COLO829 (cell line): ENCODE measurements around the gene MGME1.

Experiments used
- DNase-seq: peaks from one replicate; pipeline ENCODE4 v3.0.0; 2012; ENCODE audit warnings: low spot score

MGME1 gene

DNA sequence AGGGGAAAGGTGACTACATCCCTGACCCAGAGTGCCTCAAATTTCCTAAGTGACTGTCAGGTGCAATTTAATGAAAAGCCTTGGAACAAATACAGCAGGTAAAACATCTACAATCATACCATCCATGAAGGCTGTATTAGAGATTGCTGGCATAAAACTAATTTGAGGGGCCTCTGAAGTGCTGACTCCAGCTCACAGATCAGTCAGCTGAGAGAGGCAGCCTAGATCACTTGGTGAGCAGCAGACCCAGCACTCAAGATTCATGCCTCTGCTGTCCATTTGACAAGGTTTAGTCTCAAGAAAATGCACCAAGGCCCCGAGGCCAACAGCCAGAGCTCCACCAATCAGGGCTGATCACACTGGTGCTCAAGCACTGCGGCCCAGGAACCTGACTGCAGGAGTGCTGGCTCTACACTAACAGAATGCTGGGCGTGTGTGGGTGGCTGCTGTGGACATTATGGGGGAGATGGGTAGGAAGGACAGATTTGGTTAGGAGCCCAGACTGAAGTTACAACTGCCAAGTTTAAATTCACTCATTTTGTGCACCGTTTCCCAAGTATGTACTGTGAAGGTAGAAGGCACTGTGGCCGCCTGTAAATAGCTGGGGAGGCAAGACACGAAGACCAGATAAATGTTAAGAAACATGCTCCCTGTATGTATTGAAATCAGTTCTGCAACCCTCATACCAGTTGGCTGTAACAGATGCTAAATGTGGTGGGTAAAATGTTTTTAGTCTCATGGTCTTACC lies 28.4 kb upstream of the MGME1 start:
- DNase-seq = no peak

DNA sequence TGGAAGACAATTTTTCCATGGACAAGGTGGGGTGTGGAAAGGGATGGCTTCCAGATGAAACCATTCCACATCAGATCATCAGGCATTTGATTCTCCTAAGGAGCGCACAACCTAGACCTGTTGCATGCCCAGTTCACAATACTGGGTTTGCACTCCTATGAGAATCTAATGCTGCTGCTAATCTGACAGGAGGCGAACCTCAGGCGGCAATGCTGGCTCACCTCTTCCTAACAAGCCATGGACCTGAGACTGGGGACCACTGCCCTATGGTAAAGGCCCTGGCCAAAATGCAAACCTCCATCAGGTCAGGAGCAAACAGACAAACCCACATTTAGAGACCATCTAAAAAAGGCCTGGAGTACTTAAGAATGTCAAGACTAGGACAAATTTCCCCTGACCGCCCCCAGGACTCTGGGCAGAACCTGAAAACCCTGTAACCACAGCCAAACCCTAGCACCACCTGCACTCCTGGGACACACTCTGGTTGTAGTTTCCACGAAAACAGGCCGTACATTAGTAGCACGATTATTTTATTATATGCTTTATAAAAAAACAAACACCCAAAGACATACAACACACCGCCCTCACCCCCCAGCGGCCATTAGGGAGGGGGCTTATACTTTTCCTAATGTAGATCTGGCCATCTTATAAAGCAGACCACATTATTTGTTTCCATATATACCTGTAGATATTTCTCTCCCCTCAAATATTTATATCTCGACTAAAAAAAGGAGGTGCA lies 27.6 kb upstream of the MGME1 start:
- no peak for DNase-seq

DNA sequence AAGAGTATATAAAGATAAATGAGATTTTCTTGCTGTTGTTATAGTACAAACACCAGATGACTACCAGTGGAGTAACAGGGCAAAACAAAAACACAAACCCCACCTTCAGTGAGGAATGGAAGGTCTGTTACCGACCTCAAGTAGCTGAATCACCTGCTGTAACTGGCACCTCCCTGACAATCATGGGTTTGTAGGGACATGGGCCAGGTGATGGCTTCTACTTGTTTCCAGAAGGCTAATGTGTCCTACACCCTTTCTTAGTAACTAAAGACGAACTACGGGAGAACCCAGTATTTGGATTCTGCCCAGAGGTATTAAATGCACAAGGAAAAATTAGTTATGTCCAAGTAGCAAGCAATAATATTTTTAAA lies 27.0 kb upstream of the MGME1 start:
- no peak for DNase-seq

DNA sequence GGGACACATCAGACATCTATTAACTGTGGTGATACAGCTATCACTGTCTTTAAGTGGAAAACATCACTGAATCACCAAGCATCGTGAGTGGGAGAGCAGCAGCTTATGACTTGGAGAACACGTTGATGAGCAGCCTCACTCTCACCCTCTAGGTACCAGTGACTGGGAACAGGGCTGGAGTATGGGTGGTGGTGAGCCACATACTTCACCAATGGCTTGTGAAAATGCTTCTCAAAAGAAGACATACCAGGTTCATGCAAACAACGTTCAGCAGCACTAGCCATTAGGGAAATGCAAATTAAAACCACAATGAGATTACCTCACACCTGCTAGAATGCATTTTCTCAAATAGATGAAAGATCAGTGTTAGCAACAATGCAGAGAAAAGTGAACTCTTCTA lies 25.5 kb upstream of the MGME1 start:
- DNase-seq = no peak

DNA sequence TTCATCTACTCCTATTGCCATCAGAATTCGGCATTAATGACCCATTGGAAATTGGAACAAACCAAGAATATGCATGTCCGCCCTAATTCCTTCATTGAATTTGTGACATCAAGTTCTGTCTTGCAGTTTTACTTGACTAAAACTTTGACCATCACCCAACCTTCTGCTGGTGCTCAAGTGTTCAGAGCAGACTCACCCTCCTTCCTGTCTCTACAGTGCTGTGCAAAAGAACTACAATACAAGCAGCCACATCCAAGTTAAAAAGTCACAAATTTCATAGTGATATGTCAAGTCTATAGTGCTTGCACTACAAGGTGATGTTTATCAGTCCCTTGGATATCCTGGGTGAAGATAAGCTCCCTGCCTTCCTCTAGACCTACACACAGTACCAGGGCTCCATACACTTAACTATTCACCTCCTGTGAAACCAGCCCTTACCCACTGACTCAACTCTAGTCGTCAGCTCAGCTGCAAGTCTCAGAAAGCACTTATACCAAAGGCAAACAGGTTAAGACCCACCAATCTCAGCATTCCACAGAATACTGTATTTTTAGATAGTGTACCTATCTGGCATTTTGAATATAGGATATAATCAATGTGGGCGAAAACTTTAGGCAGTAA lies 23.9 kb upstream of the MGME1 start:
- DNase-seq = no peak

DNA sequence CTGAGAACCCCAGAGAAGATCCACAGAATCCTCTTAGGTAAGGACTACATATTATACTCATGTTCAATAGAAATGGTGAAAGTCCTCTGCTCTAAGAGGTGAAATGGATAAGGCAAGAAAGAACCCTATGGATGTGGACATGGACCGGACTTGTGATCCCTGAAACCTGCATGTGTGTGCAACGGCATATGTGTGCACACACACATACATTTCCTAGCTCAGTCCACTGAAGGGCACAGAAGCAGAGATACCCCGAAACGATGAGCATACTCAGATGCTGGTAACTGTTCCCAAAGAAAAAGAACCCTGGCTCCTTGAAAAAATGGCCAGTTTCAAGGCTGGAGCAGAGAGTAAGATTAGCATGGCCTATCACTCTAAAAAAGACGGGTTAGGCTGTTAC lies 22.8 kb upstream of the MGME1 start:
- no peak for DNase-seq

DNA sequence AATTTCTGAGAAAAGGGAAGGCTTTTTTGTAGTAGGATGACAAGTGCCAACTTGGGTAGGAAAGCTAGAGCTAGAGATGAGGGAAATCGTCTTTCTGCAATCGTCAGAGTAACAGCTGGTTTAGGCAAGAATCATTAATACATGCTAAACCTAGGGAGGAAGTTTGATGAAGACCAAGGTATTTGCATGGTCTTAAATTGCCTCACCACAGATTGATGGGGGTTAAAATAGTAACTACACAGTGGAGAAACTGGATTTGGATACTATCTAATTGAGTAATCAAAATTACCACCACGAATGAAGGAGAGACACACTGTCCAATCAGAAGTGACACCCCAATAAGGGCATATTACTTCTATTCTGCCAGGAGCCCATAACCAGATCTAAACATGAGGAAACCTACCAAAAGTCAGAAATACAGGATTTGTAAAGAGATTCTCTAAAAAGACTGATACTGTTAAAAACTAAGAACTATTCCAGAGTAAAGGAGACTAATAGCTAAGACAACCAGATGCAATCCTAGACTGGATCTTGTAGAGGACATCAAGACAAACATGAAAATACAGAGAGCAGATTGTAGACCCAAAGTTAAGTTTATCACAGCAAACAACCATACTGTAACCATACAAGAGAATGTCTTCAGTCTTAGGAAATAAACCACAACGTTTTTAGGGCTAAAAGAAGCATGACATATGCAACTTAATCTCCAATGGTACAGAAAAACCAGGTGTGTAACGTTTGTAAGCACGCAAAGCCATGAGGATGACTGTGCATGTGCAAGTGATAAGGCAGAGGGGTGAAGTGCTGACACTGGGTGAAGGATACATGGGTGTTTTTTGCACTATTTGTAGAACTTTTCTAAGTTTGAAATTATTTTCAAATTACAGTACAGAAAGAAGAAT lies 22.0 kb upstream of the MGME1 start:
- no peak for DNase-seq

DNA sequence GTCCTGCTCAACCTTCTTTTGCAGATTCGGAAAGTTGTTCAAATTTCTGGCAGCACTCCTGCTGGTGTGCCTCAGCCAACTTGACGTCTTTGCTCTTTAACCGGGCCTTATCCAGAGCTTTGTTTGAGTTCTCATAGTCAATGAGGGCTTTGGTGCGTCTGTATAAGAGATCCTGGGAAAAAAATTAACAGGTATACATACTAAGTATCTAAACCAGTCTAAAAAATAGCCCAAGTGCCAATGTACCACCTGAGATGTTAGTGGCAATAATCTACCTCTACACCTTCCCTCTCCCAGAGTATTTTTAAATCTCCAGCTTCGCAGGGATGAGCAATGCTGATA lies 21.4 kb upstream of the MGME1 start:
- DNase-seq = no peak

DNA sequence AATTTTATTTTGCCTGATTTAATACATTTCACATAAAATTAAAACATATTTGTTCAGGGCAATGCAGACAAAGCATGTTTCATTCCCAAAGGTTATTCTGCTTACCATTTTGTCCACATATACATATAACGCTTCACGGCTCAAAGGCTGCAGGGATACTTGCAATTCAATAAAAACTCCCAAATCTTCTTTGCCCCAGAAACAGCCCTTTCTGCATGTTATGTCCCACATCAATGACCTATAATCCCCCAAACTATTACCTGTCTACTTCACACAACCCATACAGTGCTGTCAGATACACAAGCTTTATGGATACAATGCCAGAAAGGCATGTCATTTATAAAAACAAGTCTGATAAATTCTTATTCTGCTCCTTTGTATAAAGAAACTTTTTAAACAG lies 20.4 kb upstream of the MGME1 start:
- DNase-seq = no peak

DNA sequence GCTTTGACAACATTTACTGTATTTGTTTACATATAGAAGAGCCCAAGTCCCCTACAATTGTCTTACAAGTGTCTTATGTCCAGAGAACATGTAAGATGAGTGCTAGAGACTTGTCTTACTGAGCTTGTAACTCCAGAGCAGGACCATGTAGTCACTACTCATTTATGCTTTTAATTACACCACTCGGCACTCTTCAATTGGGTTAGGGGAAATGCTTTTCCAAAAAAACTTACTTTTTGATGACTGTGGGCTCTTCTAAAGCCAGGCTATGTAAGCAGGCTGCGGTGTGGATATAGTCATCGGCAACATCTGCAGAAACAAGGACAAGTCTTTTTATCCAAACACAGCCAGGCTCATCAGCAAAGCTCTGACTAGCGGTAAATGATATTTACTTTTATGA lies 18.9 kb upstream of the MGME1 start:
- no peak for DNase-seq

DNA sequence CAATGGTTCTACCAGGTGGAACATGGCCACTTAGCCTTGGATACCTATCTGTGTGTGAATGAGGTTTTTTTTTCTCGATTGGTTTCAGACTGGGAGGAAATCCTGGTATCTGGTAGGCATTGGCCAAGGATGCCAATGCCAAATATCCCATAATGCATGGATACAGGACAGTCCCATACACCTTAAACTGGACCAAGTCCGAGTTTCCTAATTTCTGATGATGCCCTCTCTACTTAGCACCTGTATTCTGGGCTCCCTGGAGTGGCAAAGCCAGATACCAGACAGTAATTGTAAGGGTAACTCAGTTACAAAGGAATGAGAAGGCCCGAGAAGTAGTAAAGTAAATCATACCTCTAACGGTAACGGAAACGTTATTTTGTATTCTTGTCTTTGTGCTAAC lies 18.1 kb upstream of the MGME1 start:
- no peak for DNase-seq

DNA sequence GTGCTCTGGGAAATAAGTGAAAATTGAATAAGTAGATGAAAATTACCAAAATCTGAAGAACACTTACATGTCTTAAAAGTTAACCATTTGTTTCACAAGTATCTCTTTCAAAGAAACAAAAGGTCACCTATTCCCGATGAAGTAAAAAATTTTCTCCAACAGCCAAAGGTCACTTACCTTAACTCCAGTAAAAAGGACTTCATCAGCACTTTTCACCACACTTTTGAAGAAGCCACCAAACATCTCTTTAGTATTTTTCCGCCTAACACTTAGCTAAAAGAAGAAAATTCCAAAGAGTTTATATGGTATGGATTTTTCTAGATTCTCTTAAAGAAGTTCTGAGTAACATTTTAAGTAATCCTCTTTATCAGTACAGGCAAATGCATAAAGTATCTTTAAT lies 17.5 kb upstream of the MGME1 start:
- DNase-seq = no peak

DNA sequence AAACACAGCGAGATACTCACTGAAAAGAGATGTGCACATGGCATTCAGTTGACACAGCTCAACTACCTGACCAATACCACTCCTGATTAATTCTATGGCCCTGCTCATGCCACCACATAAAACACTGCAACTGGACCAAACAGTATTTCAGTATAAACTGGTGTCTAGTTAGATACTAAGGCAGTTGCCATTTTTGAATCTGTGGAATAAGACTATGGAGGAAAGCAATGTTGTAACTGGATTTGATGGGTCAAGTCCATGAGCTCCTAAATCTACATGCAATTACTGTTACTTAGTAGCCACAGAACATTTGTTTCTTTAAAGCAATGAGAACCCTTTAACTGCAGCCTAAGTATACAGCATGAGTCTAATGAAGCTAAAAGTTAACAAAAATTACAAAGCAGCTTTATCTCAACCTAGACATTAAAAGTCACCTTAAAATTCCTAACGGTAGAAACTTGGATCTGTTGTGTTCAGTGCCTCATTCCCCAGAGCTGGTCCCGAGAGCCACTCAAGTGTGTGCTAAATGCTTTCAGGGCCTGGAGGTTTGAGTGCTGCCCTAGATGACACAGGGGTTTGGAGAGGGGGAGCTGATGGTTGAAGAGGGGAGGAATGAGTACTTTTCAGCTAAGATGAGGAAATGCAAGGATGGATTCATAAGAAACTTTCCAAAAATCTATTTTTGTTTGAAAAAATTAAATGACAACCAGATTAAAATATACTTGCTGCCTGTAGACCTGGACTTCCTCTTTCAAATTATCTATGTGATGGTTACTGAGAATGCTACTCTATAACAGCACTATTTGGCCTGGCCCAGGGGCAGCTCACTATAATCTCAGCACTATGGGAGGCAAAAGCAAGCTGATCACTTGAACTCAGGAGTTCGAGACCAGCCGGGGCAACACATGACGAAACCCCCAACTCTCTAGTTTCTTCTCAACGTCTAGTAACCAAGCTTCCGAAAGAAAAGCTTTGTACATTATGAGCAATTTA lies 15.8 kb upstream of the MGME1 start:
- no peak for DNase-seq

DNA sequence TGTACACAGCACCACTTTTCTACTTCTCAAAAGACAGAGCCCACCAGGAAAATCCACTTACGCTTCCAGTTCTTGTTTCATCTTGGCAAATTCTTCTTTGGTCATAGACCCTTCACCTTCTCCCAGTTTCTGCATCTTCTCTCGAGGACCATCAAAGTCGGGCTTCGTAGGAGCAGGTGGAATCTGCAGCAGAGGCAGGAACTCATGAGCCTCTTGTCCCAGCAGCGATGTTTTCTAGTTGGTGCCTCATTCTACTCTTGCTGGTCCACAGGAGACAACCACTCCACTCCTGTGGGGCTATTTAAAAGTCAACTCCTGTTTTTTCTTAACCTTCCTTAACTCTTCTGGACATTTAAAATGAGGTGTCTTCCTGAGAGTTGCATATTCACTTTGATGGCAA lies 14.9 kb upstream of the MGME1 start:
- DNase-seq = no peak

DNA sequence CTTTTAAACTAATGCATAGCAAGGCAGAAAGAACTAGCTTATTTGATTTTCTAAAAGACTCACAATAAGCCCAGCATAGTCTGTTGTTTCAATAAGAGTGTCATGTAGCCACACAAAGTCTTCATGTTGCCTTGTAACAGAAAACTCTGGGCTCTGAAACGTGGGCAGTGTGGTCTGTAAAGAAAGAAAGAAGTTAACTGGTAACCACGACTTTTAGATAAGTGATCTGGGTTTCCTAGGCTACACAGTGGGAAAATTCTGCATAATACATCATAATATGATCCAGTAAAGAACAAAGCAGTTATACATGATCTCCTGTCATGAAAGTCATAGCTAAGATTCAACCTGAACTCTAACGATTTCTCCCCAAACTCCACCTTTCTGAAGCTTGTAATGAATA lies 13.5 kb upstream of the MGME1 start:
- no peak for DNase-seq

DNA sequence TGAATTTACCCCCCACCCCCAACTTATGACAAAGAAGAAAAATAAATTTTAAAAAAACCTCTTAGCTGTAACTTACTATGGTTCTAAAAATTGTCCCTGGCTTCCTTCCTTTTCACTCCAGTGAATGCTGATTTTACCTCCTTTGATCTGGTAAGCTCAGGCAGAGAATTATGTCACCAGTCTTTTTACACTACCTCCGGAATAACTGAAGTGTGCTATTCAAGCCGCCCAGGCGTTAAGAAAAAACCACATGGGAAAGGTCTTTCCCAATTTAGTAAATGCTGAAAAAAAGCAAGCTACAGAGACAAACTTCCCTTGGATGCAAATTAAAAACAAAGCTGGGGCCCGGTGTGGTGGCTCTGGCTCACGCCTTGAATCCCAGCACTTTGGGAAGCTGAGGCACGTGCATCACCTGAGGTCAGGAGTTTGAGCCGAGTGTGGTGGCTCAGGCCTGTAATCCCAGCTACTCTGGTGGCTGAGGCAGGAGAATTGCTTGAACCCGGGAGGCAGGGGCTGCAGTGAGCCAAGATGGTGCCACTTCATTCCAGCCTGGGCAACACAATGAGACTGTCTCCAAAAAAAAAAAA lies 12.6 kb upstream of the MGME1 start:
- DNase-seq = no peak

DNA sequence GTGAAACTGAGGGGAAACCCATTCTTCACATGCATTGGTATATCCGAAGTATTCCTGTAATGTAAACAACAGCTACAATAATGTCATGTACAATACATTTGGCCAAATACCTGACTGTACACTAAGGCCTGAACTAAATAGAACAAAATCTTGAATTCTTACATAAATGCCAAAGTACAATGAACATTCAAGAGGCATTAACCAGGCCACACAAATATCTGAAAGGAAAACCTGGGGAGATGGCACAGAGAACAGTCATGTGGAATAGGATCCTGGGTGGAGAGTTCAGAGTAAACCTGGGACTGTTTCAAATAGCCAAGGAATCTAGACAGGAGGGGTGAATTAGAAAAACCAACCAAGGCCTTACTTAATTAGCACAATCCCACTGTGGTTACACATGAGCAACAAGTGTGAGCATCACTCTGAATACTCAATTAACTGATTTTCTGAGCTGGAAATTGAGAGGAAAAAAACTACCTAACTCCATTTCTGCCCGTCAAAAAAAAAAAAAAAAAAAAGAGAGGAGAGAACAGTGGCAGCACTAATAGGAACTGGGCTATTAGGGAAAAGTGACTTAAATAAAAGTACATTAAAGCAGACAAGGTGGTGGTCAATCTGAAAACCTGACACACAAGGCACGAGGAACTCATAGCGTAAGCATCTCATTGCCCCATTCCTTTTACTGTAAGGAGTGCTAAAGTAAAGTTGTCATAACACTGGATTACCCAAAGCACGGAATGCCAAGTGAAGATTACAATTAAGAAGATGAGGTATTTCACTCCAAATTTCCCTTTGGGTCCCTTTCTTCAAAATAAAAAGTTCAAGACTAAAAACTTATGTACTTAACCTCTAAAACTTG lies 11.1 kb upstream of the MGME1 start:
- DNase-seq = no peak

DNA sequence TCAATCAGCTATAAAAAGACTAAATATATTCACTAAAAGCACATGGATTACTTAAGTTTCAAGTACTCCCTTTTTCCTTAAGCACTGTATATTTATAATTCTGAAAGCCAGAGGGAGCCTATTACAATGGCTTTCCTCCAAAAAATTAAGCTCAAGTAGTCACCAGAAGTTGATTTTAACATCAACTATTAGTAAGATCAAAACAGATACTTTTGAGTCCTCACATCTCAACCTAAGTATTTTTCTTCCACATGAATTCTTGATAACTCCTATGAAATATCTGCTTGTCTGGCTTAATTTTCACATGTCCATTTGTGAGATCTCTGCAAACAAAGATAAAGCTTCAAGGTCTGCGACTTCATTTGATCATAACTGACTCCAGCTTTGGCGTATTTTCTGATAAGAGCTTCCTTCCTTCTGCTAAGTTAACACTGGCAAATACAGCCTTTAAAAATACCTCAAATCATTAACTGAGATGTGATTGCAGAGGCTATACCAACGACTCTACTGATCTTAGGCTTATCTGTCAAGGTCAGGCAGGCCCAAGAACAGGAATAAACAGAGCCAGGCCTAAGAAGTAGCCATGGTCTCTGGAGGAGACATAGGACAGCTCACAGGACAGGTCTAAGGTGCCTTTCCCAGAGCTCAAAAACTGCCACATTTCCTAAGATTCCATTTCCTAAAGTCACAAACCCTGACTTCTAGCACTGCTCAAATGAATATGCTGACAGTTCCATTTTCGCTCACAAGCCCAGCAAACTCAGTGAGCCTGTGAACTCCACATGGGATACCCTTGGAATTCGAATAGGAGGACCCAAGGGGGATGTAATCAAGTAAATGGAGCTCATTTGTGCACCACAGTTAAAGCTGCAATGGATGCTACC lies 10.2 kb upstream of the MGME1 start:
- no peak for DNase-seq

DNA sequence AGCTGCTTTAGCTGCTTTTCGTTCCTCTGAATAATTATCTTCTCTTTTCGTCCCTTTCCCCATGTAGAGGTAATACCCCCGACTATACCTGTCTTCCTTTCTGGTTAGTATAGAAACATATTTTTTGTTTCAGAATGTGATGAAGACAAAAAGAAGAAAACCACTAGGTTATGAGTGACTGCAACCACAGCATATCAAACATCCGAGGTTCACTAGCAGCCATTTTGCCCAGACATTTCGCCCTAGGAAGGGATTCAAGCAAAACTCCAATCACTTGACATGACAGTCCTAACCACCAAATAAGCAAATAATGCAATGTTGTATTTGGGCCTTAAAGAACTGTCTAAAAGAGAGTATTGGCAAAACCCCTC lies 9.6 kb upstream of the MGME1 start:
- DNase-seq = no peak
